GM18519 (cell line): ENCODE results near the gene POLK.
"Not testable (repeated sequence)": the region's sequence is repeated elsewhere in the genome, so short reads cannot be mapped to it uniquely, and the experiment has no call there.

Experiments used
- ATAC-seq: cut with Tn5 transposase; IDR thresholded peaks from one replicate; pipeline ENCODE4 v1.9.1; 2021; ENCODE audit warnings: mild to moderate bottlenecking, moderate library complexity; ENCODE audit not compliant: unreplicated experiment, low FRiP score

The POLK gene

DNA sequence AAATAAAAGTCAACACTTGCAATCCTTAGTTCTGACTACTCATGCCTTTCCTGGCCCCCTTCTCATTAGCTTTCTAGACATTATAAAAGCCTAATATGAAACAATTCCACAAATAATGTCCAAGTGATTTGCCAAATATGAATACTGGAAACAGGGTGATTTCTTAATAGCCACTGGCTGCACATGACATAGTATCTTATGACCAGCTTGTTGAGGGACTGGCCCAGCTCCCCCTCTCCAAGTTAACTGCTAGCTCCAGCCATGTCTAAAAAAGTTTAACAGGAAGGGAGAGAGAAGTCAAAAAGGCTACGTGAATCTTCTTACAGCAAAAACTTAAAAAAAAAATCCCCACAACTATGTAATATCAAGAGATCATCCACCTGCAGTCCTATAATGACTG lies 1.7 kb upstream of the POLK start:
- ATAC-seq, result no peak

GRCh38 chr5:75510417-75510835 lies 1.3 kb upstream of the POLK start:
- no peak for ATAC-seq

- no peak for ATAC-seq
Observed at GRCh38 chr5:75510836-75511434, 756 bp upstream of the POLK start.

GRCh38 chr5:75512383-75513074 lies 838 bp downstream of the POLK start:
- no peak for ATAC-seq

DNA sequence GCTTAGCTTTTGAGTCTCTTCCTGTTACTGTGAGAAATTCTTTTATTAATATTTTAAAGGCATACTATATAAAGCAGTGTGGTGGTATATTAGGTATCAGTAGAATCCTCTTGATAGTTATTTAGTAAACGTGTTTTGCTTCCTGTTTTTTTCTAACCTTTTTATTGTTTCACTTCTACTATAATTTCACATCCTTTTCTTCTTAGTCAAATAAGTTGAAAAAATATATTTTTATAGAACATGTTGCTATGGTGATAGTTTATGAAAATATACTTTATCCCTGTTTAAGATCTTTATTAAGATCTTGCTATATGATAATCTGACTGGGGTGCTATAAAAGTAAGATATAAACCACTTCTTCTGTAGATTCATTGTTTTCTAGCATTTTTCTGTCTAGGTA lies 2.1 kb downstream of the POLK start:
- ATAC-seq, result no peak

DNA sequence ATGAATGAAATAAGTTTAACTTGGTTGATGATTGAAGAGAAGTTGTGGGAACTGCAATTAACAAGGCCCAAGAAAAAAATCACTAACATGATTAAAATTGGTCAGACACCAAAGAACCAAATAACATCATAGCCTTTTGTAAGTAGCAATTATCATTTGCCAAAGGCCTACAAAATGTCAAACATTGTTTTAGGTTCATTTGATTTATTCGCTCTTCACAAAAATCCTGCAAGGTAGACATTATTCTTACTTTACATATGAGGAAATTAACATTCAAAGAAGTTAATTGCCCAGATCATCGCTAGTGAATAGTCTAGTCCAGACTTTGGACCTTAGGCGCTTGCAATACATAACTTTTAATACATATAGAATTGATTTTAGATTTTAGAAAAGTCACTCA lies 2.6 kb downstream of the POLK start:
- ATAC-seq, result no peak

DNA sequence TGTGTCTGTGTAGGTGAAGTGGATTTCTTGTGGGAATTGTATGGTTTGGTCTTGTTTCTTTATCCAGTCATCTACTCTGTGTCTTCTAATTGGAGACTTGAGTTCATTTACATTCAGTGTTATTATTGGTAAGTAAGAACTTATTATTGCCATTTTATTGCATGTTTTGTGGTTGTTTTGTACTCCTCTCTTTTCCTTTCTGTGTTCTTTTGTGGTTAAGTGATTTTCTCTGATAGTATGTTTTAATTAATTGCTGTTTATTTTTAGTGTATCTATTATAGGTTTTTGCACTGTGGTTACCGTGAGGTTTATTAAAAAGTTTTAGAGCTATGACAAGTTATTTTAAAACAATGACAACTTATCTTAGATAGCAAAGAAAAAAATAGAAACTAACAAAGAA lies 8.1 kb downstream of the POLK start:
- no peak for ATAC-seq

DNA sequence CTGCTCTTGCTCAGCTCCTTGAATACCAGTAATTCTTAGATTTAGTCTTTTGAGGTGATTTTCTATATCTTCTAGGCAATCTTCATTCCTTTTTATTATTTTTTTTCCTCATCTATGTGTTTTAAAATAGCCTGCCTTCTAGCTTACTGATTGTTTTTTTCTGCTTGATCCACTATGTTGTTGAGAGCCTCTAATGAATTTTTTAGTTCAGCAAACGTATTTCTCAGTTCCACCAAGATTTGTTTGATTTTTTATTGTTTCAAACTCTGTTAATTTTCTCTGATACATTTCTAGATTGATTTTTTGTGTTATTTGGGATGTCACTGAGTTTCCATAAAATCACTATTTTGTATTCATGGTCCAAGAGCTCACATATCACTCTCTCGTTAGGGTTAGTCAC lies 9.5 kb downstream of the POLK start:
- ATAC-seq, result no peak

- no peak for ATAC-seq
Observed at GRCh38 chr5:75522025-75522424, 10.3 kb downstream of the POLK start.

GRCh38 chr5:75522542-75522941 lies 10.9 kb downstream of the POLK start:
- ATAC-seq, result no peak

- no peak for ATAC-seq
Observed at GRCh38 chr5:75523275-75523674, 11.6 kb downstream of the POLK start.

- peak; percentile 66 for ATAC-seq
Observed at GRCh38 chr5:75524071-75524470, 12.4 kb downstream of the POLK start.

DNA sequence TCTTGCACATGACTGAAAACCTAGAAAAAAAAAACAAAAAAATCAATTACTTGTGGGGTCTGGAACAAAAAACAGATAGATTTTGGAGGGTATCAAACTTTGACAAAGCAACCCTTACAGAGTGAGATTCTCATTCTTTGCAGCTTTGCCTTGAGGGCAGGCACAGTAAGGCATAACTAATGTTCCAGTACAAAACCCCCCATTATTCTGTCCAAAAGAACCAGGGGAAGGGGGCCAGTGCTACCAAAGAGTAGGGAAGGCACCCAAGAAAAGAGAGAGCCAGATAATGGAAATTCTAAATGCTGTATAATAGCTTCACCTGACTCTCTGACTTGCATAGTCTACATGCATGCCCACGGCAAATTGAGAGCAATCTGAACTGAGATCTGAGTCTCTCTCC lies 12.9 kb downstream of the POLK start:
- no peak for ATAC-seq

GRCh38 chr5:75525344-75525743 lies 13.7 kb downstream of the POLK start:
- ATAC-seq, result no peak

GRCh38 chr5:75526070-75526469 lies 14.4 kb downstream of the POLK start:
- ATAC-seq, result no peak

- no peak for ATAC-seq
Observed at GRCh38 chr5:75529185-75529584, 17.5 kb downstream of the POLK start.

GRCh38 chr5:75532190-75532589 lies 20.5 kb downstream of the POLK start:
- no peak for ATAC-seq

DNA sequence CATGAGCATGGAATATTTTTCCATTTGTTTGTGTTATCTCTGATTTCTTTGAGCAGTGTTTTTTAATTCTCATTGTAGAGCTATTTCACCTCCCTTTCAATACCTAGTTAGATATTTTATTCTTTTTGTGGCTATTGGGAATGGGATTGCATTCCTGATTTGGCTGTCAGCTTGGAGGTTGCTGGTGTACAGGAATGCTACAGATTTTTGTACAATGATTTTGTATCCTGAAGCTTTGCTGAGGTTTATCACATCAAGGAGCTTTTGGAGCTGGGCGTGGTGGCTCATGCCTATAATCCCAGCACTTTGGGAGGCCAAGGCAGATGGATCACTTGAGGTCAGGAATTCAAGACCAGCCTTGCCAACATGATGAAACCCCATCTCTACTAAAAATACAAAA lies 22.0 kb downstream of the POLK start:
- ATAC-seq, result not testable (repeated sequence)

- ATAC-seq, result no peak
Observed at GRCh38 chr5:75534734-75535133, 23.0 kb downstream of the POLK start.

GRCh38 chr5:75536147-75536546 lies 24.5 kb downstream of the POLK start:
- ATAC-seq, result no peak

GRCh38 chr5:75536694-75537360 lies 25.1 kb downstream of the POLK start:
- ATAC-seq, result no peak

GRCh38 chr5:75538211-75538610 lies 26.5 kb downstream of the POLK start:
- no peak for ATAC-seq
